Posterior vena cava (tissue), 2 donors: Measurements from ENCODE around the gene ABHD17C. TPM values are rescaled to one million over a fixed set of nuclear protein-coding genes. Genes with fewer than 3 reads are reported as not detected.

Experiments used
- DNase-seq: peaks from one replicate; pipeline ENCODE4 v3.0.0-alpha.2; 2020; ENCODE audit warnings: low spot score
- intact Hi-C, 2 donors: fragments of 100-400 bp; cut with DNase I; formaldehyde crosslinking; loops; one replicate each; pipeline versions ENCODE4 v1.14.1 to v1.14.2; 2022 to 2023
- total RNA-seq, 2 donors: library from RNA; stranded (reverse); fragmentation: NEBNext Ultra II Directional; extraction: Animal tissue kit (Norgen Biotek cat#: 25700); gene quantifications; one replicate each; pipeline ENCODE4 v1.2.1, GENCODE V29; 2021
- donor health status: DM: yes; HTN: yes; CAD: no.
- donor health status: DM: yes; HTN: yes; CAD: no.

The ABHD17C gene
- total RNA-seq, 2 donors from 2014 or later: 4.4 to 4.9 TPM

DNA sequence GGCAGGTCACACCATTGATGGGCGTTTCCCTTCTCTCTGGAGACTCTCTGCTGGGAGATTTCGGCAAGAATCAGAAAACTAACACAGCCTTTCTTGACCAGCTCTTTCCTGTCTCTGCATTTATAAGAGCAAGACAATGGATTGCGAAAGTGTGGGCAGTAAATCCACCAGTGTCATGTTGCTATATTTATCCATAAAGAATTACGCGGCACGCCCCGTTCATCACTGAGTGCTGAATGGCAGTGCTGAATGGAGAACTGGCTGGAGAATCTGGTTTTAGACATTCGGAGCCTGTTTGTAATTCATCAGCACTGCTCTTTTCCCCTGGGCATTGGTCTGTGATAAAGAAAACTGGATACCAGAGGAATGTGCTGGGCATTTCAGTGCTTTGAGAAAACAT, 82.0 kb downstream of the ABHD17C start:
- DNase-seq: peak; percentile 81
- intact Hi-C loops: loop anchor here (5.0 to 10.0 kb wide), 6 partner anchors 62 to 322 kb away; no protein-coding TSS in a partner anchor

- intact Hi-C loops: loop anchor here (2.0 to 10.0 kb wide), 7 partner anchors 63 to 323 kb away; no protein-coding TSS in a partner anchor
- DNase-seq: no peak
These were observed 82.9 kb downstream of the ABHD17C start for GRCh38 chr15:80777826-80778620.

DNA sequence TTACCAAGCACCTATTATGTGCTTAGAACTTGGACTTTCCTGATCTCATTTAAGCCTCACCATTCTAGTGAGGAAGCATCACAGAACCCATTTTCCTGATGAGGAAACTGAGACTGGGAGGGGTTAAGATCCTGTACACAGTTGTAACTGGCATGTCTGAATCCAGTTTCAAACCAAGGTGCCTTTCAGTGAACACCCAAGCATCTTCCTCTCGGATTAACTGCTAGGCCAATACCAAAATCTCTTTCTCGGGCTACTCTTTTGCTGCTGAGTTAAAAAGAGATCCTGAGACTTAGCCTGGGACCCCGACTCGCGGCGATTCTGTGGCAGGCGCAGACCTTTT, 83.5 kb downstream of the ABHD17C start:
- intact Hi-C loops: loop anchor here (2.0 to 10.0 kb wide), 7 partner anchors 64 to 324 kb away; no protein-coding TSS in a partner anchor
- no peak for DNase-seq

- peak; percentile 91 for DNase-seq
These were observed 84.0 kb downstream of the ABHD17C start, which contains the start of gene CEMIP for GRCh38 chr15:80778964-80779657. TSS of gene CEMIP (plus strand) at chr15:80779370. CDS start at chr15:80873880, 94,510 bp downstream.

DNA sequence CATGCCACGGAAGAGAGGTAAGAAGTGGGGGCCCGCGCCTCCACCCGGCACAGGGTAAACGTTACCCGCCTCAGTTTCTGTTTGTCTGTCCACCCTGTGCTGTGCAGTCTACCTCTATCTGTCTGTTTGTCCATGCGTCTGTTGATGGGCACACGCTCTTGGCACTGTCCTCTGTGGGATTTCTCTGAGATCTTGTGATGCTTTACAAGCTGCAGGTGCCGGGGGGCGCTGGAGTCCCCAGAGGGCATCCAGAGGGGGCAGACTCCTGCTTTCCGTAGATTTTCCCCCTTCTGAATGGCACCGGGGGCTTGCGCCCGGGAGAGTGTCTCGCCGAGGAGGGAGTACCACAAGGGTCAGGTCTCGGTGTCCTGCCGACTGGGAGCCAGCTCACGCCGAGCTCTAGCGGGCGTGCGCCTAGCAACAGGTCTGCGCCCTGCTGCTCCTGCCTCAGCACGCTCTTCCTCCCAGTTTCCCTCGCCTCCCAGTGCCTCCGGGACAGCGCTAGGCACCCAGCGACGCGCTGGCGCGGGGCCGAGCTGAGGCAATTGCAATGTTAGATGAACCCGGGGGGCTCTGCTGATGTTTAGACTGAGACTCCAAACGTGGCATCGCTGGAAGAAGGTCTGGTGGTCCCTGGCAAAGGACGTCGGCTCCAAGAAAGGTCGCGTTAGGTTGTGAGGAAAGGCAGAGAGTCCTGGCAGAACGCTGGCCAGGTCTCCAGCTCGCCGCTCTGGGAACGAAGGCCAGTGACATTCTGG, 84.7 kb downstream of the ABHD17C start:
- no peak for DNase-seq
- intact Hi-C loops: loop anchor here (2.0 to 10.0 kb wide), 7 partner anchors 65 to 325 kb away; no protein-coding TSS in a partner anchor

More at GRCh38 chr15:80778964-80779657, 84.0 kb downstream of the ABHD17C start, which contains the start of gene CEMIP:
- intact Hi-C loops: loop anchor here (2.0 to 10.0 kb wide), 7 partner anchors 64 to 324 kb away; no protein-coding TSS in a partner anchor

DNA sequence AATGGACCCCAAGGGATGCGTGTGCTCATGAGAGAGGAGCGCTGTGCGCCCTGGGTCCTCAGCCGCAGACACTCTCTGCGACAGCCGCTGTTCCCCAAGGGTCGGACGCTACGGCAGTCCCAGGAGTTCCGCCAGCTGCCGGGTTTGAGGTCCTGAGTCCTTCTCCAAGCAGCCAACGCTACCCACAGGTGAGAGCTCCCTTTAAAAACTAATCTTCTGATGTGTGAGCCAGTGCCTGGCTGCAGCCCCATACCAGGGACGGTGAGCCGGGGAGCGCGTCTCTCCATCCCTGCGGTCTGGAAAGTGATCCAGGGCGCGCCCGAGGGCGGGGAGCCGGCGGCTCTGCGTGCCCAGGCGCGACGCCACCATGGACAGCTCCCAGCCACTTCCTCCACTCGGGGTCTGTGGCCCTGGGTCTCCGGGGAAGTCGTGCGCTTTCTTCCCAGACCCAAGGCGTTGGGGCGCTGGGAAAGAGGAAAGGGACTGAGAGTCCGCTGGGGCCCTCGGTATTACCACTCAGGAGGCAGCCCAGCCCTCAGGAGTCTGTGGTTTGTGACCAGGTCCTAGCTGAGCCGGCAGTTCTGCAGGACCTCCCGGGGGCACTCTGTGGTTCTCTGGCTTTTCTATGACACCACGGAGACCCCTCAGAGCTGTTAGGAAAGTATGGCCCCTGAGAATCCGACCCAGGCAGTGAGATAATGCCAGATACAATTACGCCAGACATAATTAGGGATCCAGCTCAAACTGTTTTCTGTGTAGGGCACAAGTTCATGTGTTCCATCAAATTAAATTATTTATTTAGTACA, 85.5 kb downstream of the ABHD17C start:
- DNase-seq: no peak
- intact Hi-C loops: no loop called here

- no peak for DNase-seq
- intact Hi-C loops: no loop called here
These were observed 88.2 kb downstream of the ABHD17C start for GRCh38 chr15:80783260-80783659.

DNA sequence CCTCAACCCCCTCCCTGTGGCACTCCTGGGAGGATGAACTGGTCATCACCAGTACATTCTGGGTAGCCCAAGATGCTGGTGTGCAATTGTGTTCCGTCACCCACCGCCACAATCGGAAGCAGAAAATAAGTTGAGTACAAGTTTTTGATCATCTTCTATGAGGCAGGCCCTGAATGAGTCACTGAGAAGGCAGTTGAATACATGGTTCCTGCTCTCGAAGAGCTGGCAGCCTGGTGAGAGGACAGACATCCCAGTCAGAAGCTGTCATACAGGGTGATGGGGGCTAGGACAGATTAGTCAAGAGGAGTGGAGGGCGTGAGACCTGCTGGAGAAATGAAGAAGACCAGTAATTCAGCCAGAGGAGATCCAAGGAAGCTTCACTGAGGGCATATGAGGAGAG, 90.2 kb downstream of the ABHD17C start:
- no peak for DNase-seq
- intact Hi-C loops: no loop called here

DNA sequence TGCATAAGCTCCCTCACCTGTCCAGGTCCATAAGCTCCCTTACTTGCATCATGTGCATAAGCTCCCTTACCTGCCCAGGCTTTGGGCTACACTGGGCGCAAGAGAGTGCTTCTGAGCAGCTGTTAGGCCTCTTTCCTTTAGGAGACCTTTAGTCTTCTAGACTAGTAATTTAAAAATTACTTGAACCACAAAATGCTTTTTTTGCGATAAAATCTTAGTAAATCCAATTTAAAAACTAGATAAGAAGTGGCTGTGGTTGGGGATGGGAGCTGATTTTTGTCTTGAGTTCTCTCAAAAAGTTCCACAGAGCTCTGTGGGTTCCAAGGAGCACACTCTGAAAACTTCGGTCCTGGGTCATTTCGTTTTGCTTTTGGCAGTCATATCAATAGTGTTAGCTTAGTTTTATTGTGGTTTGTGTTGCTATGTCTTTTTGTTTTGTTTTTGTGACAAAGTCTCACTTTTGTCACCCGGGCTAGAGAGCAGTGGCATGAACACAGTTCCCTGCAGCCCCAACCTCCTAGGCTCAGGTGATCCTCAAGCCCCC, 90.8 kb downstream of the ABHD17C start:
- DNase-seq: no peak
- intact Hi-C loops: no loop called here

- no peak for DNase-seq
- intact Hi-C loops: no loop called here
These were observed 92.2 kb downstream of the ABHD17C start for GRCh38 chr15:80787316-80787715.

DNA sequence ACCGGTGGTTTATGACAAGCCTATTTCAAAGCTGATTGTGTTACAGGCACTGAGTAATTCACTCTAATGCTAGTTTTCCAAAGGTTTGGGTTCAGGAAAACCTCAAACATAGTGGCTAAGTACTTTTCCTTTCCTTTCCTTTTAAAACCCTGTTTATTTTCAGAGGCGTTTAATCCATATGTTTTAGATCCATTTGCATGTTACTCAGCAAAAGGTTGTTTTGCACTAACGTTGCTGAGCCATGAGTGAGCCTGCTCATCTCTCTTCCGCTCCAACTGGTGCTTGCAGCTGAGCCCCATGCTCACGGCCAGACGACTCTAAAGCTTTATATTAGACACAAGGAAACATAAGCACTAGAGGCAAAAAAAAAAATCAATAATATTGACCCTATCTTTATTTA, 93.4 kb downstream of the ABHD17C start:
- DNase-seq: no peak
- intact Hi-C loops: no loop called here

DNA sequence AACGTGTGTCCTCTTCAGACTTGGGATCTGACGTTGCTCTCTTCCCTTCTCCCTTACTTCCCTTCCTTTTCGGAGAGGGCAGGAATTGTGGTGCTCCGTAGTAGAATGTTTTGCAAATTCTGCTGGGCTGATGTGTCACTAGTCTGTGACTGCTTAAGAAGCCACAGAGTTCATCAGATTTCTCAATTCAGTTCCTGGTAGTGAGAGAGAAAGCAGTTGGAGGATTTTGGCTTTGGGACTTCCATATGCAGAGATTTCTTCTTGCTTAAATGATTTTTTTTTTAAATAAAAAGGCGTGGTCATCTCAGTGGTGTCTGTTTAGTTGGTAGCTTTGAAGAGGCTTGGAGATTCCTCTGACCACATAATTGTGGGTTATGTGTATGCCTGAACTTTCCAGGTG, 94.2 kb downstream of the ABHD17C start:
- intact Hi-C loops: no loop called here
- DNase-seq: no peak

DNA sequence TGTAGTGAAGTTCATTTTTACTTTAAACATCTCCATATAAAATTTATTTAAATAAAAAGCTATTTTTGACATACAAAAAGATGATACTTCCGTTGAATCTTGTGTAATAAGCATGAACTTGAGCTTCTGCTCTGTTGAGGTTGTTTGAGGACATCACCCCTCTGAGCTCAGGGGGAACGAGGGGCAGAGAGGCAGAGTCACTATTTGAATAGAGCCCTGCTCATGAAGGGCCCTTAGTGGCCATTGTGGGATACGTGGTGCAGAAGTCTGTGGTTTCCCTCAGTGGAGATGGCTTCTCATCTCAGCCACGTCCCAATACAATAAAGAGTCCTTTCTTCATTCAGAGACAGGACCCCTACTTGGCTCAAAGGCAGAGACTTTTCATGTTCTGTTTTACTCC, 94.7 kb downstream of the ABHD17C start:
- no peak for DNase-seq
- intact Hi-C loops: no loop called here

DNA sequence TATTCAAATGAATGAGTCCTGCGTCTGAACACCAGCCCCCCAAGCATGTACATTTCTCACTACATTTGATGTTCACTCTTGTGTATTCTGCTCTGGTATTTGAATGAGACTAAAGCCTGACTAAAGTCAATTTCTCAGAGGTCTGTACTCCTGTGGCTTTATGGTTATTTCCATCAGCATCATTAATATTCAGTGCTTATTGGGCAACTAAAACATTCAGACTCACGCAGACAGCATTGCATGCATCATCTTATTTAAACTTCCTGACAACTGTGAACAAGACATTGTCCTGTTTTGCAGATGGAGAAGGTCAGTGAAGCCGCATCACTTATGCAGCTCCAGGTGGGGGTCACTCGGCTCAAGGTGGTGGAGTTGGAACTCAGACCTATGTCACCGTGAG, 95.1 kb downstream of the ABHD17C start:
- intact Hi-C loops: no loop called here
- no peak for DNase-seq

DNA sequence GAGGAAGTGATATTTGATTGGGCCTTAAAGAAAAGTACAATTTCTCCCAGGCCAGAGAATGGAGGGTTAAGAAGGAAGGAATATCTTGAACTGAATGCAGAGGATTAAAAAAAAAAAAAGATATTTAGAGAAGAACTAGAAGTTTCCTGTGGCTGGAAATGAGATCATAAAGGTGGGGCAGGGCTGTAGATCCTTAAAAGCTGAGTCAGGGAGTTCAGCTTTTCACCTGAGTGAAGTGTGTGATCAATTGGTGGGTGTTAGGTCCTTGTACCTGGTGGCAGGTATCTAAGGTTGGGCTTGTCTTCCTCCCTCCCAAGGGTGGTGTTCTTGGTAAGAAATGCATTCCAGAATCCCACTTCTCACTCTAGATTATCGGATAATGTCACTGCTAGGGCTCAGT, 95.9 kb downstream of the ABHD17C start:
- intact Hi-C loops: no loop called here
- DNase-seq: no peak

DNA sequence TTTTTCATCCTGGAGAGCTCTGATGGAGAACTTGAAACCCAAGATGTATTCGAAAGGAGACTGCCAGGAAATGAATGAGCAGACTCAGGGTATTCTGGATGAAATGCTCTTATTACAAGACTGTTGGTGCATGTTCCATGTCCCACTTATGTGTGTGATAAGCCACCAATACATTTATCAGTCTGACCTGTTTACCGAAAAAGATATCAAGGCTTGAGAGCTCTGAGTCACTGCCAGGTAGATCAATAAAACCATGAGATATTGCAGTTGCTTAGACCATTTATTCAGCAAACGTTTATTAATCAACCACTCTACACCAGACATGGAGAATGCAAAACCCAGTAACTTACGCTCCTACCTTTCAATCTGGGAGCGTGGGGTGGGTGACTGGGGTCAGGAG, 101.3 kb downstream of the ABHD17C start:
- intact Hi-C loops: no loop called here

GRCh38 chr15:80798911-80799310, 103.8 kb downstream of the ABHD17C start:
- intact Hi-C loops: no loop called here
- no peak for DNase-seq

More for the DNA sequence above, 101.3 kb downstream of the ABHD17C start:
- no peak for DNase-seq

DNA sequence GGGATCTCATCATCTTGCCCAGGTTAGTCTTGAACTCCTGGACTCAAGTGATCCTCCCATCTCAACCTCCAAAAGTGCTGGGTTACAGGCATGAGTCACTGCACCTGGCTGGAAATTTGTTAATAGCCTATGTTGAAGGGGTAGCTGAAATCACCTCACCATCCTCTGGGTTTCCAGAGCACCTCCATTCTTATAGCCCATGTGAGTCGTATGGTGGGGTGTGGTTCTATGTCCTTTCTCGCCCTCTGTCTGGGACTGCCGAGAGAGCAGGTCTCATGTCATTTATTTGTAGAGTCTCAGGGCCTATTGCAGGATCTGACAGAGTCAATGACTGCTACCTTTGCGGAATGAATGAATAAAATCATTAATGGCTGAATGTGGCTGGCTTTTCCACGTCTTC, 105.0 kb downstream of the ABHD17C start:
- no peak for DNase-seq
- intact Hi-C loops: no loop called here
